Motor neuron (in vitro differentiated cells): ENCODE results near the gene OTULIN. TPM values are rescaled to one million over a fixed set of nuclear protein-coding genes. Genes with fewer than 3 reads are reported as not detected.

Experiments used
- ATAC-seq, 8 experiments: fragments of 200-7000 bp; cut with Tn5 transposase; replicated peaks in 6 of 8; 2 replicates each; pipeline ENCODE4 v1.8.0; 2021; ENCODE audit warnings: mild to moderate bottlenecking in 8 of 8, moderate library complexity in 8 of 8
- H3K27ac ChIP-seq, 2 donors: fragments of 250-450 bp; sonication (Bioruptor Pico); 2 replicates each; pipeline ENCODE4 v1.9.0; 2021; ENCODE audit warnings: antibody characterized with exemption in 2 of 2, mild to moderate bottlenecking in 2 of 2, moderate library complexity in 1 of 2
- H3K4me1 ChIP-seq, 2 donors: fragments of 250-450 bp; sonication (Bioruptor Pico); replicated peaks in 1 of 2; 2 replicates each; pipeline ENCODE4 v1.6.1; 2021; ENCODE audit warnings: antibody characterized with exemption in 2 of 2, mild to moderate bottlenecking in 2 of 2, moderate library complexity in 1 of 2
- H3K4me3 ChIP-seq, 5 donors: fragments of 250-450 bp; sonication (Bioruptor Pico); 2 replicates each; pipeline ENCODE4 v1.9.0; 2021; ENCODE audit warnings: antibody characterized with exemption in 5 of 5, mild to moderate bottlenecking in 5 of 5, moderate library complexity in 4 of 5
- WGBS, 10 experiments: fragments of 450-650 bp; shearing (Covaris generic); methylation state at CpG; one replicate each; pipeline ENCODE4 v1.0.0; 2022; 5-methylcytosine and 5-hydroxymethylcytosine counted together
- in situ Hi-C, 9 experiments: fragments of 400-800 bp; cut with MboI; loops; one replicate each; pipeline ENCODE4 v1.15.0; 2021; ENCODE audit warnings: low sequenced_read_pairs in 9 of 9, low pct_unique_long_range_greater_than_20kb in 2 of 9; ENCODE audit not compliant: unreplicated experiment in 9 of 9
- total RNA-seq, 8 experiments: library from RNA; unstranded; fragments of 300-600 nt; gene quantifications; 2 replicates each; pipeline versions ENCODE4 v1.2.3 to v1.2.4, GENCODE V29; 2022

The OTULIN gene
- total RNA-seq, 8 experiments from 2014 or later = 8.4 to 22.2 (median 11.7) TPM

- in situ Hi-C loops = loop anchor here in 4 of 9 experiments (25.0 kb wide), 2 partner anchors 120 to 270 kb away; partner anchors contain the start of gene ANKH (in 1 of the 4)
- H3K27ac ChIP-seq = no peak overlapping the region
- 51 to 100% (median 88%) methylated on average over 1 to 6 of the region's 11 CpGs; no CpG with 5 or more reads in 1 of the 10 experiments for WGBS, 10 experiments
Measured at GRCh38 chr5:14741801-14742440, 77.4 kb downstream of the OTULIN start.

GRCh38 chr5:14742498-14742897 is 78.0 kb downstream of the OTULIN start:
- no peak overlapping the region for H3K4me3 ChIP-seq
- no peak for ATAC-seq
- H3K27ac ChIP-seq = no peak overlapping the region
- H3K4me1 ChIP-seq = peaks cover 3 to 17% of the 10 kb centered on the region in 2 donors
- 82 to 100% (median 90%) methylated on average over 2 to 5 of the region's 9 CpGs; no CpG with 5 or more reads in 4 of the 10 experiments for WGBS, 10 experiments
- in situ Hi-C loops = loop anchor here in 4 of 9 experiments (25.0 kb wide), 2 partner anchors 120 to 270 kb away; partner anchors contain the start of gene ANKH (in 1 of the 4)

More at GRCh38 chr5:14741801-14742440, 77.4 kb downstream of the OTULIN start:
- Histone ChIP-seq H3K4me3 (no peak overlapping the region), H3K4me1 (peaks cover 3 to 17% of the 10 kb centered on the region in 2 donors)
- ATAC-seq = no peak

- Histone ChIP-seq H3K27ac (no peak overlapping the region), H3K4me3 (no peak overlapping the region), H3K4me1 (peaks cover 3 to 17% of the 10 kb centered on the region in 2 donors)
- in situ Hi-C loops = loop anchor here in 4 of 9 experiments (25.0 kb wide), 2 partner anchors 119 to 269 kb away; partner anchors contain the start of gene ANKH (in 1 of the 4)
- 40 to 100% (median 82%) methylated on average over 2 to 6 of the region's 6 CpGs; no CpG with 5 or more reads in 1 of the 10 experiments for WGBS, 10 experiments
- ATAC-seq = no peak
Measured at GRCh38 chr5:14743601-14744295, 79.2 kb downstream of the OTULIN start.

GRCh38 chr5:14744296-14745187 is 80.0 kb downstream of the OTULIN start:
- Histone ChIP-seq H3K4me3 (no peak overlapping the region), H3K4me1 (peaks cover 3 to 17% of the 10 kb centered on the region in 2 donors), H3K27ac (no peak overlapping the region)
- in situ Hi-C loops = loop anchor here in 4 of 9 experiments (25.0 kb wide), 2 partner anchors 118 to 268 kb away; partner anchors contain the start of gene ANKH (in 1 of the 4)
- 80 to 100% (median 80%) methylated on average over 1 to 2 of the region's 14 CpGs; no CpG with 5 or more reads in 5 of the 10 experiments for WGBS, 10 experiments
- ATAC-seq = peak in 1 of 8 experiments; percentile 19

- Histone ChIP-seq H3K27ac (no peak overlapping the region), H3K4me3 (no peak overlapping the region), H3K4me1 (peaks cover 3 to 12% of the 10 kb centered on the region in 2 donors)
- 33 to 100% (median 97%) methylated on average over 1 to 5 of the region's 5 CpGs; no CpG with 5 or more reads in 3 of the 10 experiments for WGBS, 10 experiments
- in situ Hi-C loops = loop anchor here in 4 of 9 experiments (25.0 kb wide), 2 partner anchors 117 to 267 kb away; partner anchors contain the start of gene ANKH (in 1 of the 4)
- ATAC-seq = no peak
Measured at GRCh38 chr5:14745188-14745563, 80.7 kb downstream of the OTULIN start.

- in situ Hi-C loops = loop anchor here in 4 of 9 experiments (25.0 kb wide), 2 partner anchors 117 to 267 kb away; partner anchors contain the start of gene ANKH (in 1 of the 4)
- no peak overlapping the region for H3K27ac ChIP-seq
- no peak overlapping the region for H3K4me3 ChIP-seq
- ATAC-seq = no peak
- H3K4me1 ChIP-seq = peaks cover 0 to 7% of the 10 kb centered on the region in 2 donors
- 67 to 95% (median 91%) methylated on average over 1 to 11 of the region's 14 CpGs; no CpG with 5 or more reads in 4 of the 10 experiments for WGBS, 10 experiments
Measured at GRCh38 chr5:14745753-14746152, 81.2 kb downstream of the OTULIN start.

- in situ Hi-C loops = loop anchor here in 4 of 9 experiments (25.0 kb wide), 2 partner anchors 114 to 264 kb away; partner anchors contain the start of gene ANKH (in 1 of the 4)
- Histone ChIP-seq H3K27ac (no peak overlapping the region), H3K4me3 (no peak overlapping the region), H3K4me1 (peaks cover 0 to 3% of the 10 kb centered on the region in 2 donors)
- 0 to 100% (median 85%) methylated on average over 1 to 6 of the region's 12 CpGs; no CpG with 5 or more reads in 1 of the 10 experiments for WGBS, 10 experiments
- ATAC-seq = no peak
Measured at GRCh38 chr5:14748180-14748900, 83.8 kb downstream of the OTULIN start.

Other genes starting within 250 kb of the OTULIN start
- gene OTULINL, start 82.9 kb upstream of the OTULIN start, total RNA-seq = 1 to 10 TPM in 6 of 8 experiments, under 1 TPM in 2; 0.20 to 7.3 (median 3.8) TPM
- gene ANKH, start 207.1 kb downstream of the OTULIN start, total RNA-seq = 10 to 100 TPM in 5 of 8 experiments, 1 to 10 TPM in 3; 4.6 to 57.0 (median 13.0) TPM